ENCODE measurements around the gene TH. TPM values are rescaled to one million over a fixed set of nuclear protein-coding genes. Genes with fewer than 3 reads are reported as not detected.
"Not testable (repeated sequence)": the region's sequence is repeated elsewhere in the genome, so short reads cannot be mapped to it uniquely, and the experiment has no call there.

The TH gene
- total and polyA plus RNA-seq, 2 donors = 0.14 to 0.46 TPM

GRCh38 chr11:2127482-2128129, 44.0 kb downstream of the TH start:
- no peaks in the 10 kb centered on the region for H3K36me3 ChIP-seq (ENCODE audit: control insufficient read depth in 2 of 2, insufficient read depth in 2 of 2, low read length in 1 of 2)
- H3K9me3 ChIP-seq (ENCODE audit: control insufficient read depth in 2 of 2, insufficient read depth in 1 of 2, low read length in 1 of 2) = no peaks in the 10 kb centered on the region
- H3K4me1 ChIP-seq (ENCODE audit: control insufficient read depth in 2 of 2, insufficient read depth in 2 of 2, low read length in 2 of 2) = no peaks in the 10 kb centered on the region
- H3K27me3 ChIP-seq (ENCODE audit: control insufficient read depth in 2 of 2, insufficient read depth in 1 of 2, low read length in 1 of 2) = peaks cover 0 to 15% of the 10 kb centered on the region in 2 donors
- DNase-seq (ENCODE audit: low read depth in 6 of 9, low spot score in 9 of 9) = no peak
- no peak overlapping the region for H3K4me3 ChIP-seq (ENCODE audit: low read length in 2 of 2)
- H3K27ac ChIP-seq (ENCODE audit: low read depth in 1 of 2, low read length in 1 of 2) = no peak overlapping the region
- WGBS = 90% methylated on average over 8 of the region's 8 CpGs

GRCh38 chr11:2126520-2127085, 45.0 kb downstream of the TH start:
- no peak overlapping the region for H3K4me3 ChIP-seq (ENCODE audit: low read length in 2 of 2)
- no peaks in the 10 kb centered on the region for H3K9me3 ChIP-seq (ENCODE audit: control insufficient read depth in 2 of 2, insufficient read depth in 1 of 2, low read length in 1 of 2)
- H3K27me3 ChIP-seq (ENCODE audit: control insufficient read depth in 2 of 2, insufficient read depth in 1 of 2, low read length in 1 of 2) = peaks cover 0 to 15% of the 10 kb centered on the region in 2 donors
- H3K27ac ChIP-seq (ENCODE audit: low read depth in 1 of 2, low read length in 1 of 2) = no peak overlapping the region
- no peaks in the 10 kb centered on the region for H3K4me1 ChIP-seq (ENCODE audit: control insufficient read depth in 2 of 2, insufficient read depth in 2 of 2, low read length in 2 of 2)
- no peaks in the 10 kb centered on the region for H3K36me3 ChIP-seq (ENCODE audit: control insufficient read depth in 2 of 2, insufficient read depth in 2 of 2, low read length in 1 of 2)
- WGBS = 94% methylated on average over 2 of the region's 2 CpGs
- DNase-seq (ENCODE audit: low read depth in 6 of 9, low spot score in 9 of 9) = no peak

- not testable (repeated sequence) for H3K4me1 ChIP-seq (ENCODE audit: control insufficient read depth in 2 of 2, insufficient read depth in 2 of 2, low read length in 2 of 2); H3K4me3 ChIP-seq (ENCODE audit: low read length in 2 of 2); H3K27ac ChIP-seq (ENCODE audit: low read depth in 1 of 2, low read length in 1 of 2); H3K9me3 ChIP-seq (ENCODE audit: control insufficient read depth in 2 of 2, insufficient read depth in 1 of 2, low read length in 1 of 2); H3K36me3 ChIP-seq (ENCODE audit: control insufficient read depth in 2 of 2, insufficient read depth in 2 of 2, low read length in 1 of 2); DNase-seq (ENCODE audit: low read depth in 6 of 9, low spot score in 9 of 9)
- WGBS = 96% methylated on average over 9 of the region's 10 CpGs
- peaks cover 0 to 21% of the 10 kb centered on the region in 2 donors for H3K27me3 ChIP-seq (ENCODE audit: control insufficient read depth in 2 of 2, insufficient read depth in 1 of 2, low read length in 1 of 2)
These were observed 46.7 kb downstream of the TH start for GRCh38 chr11:2124736-2125484.

GRCh38 chr11:2123628-2123960, 48.0 kb downstream of the TH start:
- H3K27me3 ChIP-seq (ENCODE audit: control insufficient read depth in 2 of 2, insufficient read depth in 1 of 2, low read length in 1 of 2) = peaks cover 0 to 21% of the 10 kb centered on the region in 2 donors
- 98% methylated on average over 7 of the region's 7 CpGs for WGBS
- no peak overlapping the region for H3K27ac ChIP-seq (ENCODE audit: low read depth in 1 of 2, low read length in 1 of 2)

GRCh38 chr11:2122907-2123627, 48.5 kb downstream of the TH start:
- Histone ChIP-seq H3K27me3 (ENCODE audit: control insufficient read depth in 2 of 2, insufficient read depth in 1 of 2, low read length in 1 of 2) (peaks cover 0 to 21% of the 10 kb centered on the region in 2 donors), H3K36me3 (ENCODE audit: control insufficient read depth in 2 of 2, insufficient read depth in 2 of 2, low read length in 1 of 2) (no peaks in the 10 kb centered on the region), H3K4me3 (ENCODE audit: low read length in 2 of 2) (no peak overlapping the region), H3K4me1 (ENCODE audit: control insufficient read depth in 2 of 2, insufficient read depth in 2 of 2, low read length in 2 of 2) (no peaks in the 10 kb centered on the region), H3K9me3 (ENCODE audit: control insufficient read depth in 2 of 2, insufficient read depth in 1 of 2, low read length in 1 of 2) (no peaks in the 10 kb centered on the region), H3K27ac (ENCODE audit: low read depth in 1 of 2, low read length in 1 of 2) (no peak overlapping the region)
- no peak for DNase-seq (ENCODE audit: low read depth in 6 of 9, low spot score in 9 of 9)
- 93% methylated on average over 13 of the region's 13 CpGs for WGBS

More at GRCh38 chr11:2123628-2123960, 48.0 kb downstream of the TH start:
- Histone ChIP-seq H3K4me1 (ENCODE audit: control insufficient read depth in 2 of 2, insufficient read depth in 2 of 2, low read length in 2 of 2) (no peaks in the 10 kb centered on the region), H3K4me3 (ENCODE audit: low read length in 2 of 2) (no peak overlapping the region), H3K9me3 (ENCODE audit: control insufficient read depth in 2 of 2, insufficient read depth in 1 of 2, low read length in 1 of 2) (no peaks in the 10 kb centered on the region), H3K36me3 (ENCODE audit: control insufficient read depth in 2 of 2, insufficient read depth in 2 of 2, low read length in 1 of 2) (no peaks in the 10 kb centered on the region)
- no peak for DNase-seq (ENCODE audit: low read depth in 6 of 9, low spot score in 9 of 9)

GRCh38 chr11:2122222-2122906, 49.3 kb downstream of the TH start:
- Histone ChIP-seq H3K4me3 (ENCODE audit: low read length in 2 of 2) (no peak overlapping the region), H3K36me3 (ENCODE audit: control insufficient read depth in 2 of 2, insufficient read depth in 2 of 2, low read length in 1 of 2) (no peaks in the 10 kb centered on the region), H3K9me3 (ENCODE audit: control insufficient read depth in 2 of 2, insufficient read depth in 1 of 2, low read length in 1 of 2) (no peaks in the 10 kb centered on the region), H3K27ac (ENCODE audit: low read depth in 1 of 2, low read length in 1 of 2) (no peak overlapping the region), H3K4me1 (ENCODE audit: control insufficient read depth in 2 of 2, insufficient read depth in 2 of 2, low read length in 2 of 2) (no peaks in the 10 kb centered on the region), H3K27me3 (ENCODE audit: control insufficient read depth in 2 of 2, insufficient read depth in 1 of 2, low read length in 1 of 2) (peaks cover 0 to 21% of the 10 kb centered on the region in 2 donors)
- no peak for DNase-seq (ENCODE audit: low read depth in 6 of 9, low spot score in 9 of 9)
- WGBS = 79% methylated on average over 19 of the region's 19 CpGs

- no peak overlapping the region for H3K27ac ChIP-seq (ENCODE audit: low read depth in 1 of 2, low read length in 1 of 2)
These were observed 50.1 kb downstream of the TH start for GRCh38 chr11:2121227-2122130.

More at GRCh38 chr11:2121227-2122130, 50.1 kb downstream of the TH start:
- 92% methylated on average over 21 of the region's 21 CpGs for WGBS
- Histone ChIP-seq H3K9me3 (ENCODE audit: control insufficient read depth in 2 of 2, insufficient read depth in 1 of 2, low read length in 1 of 2) (peaks cover 0 to 2% of the 10 kb centered on the region in 2 donors), H3K4me1 (ENCODE audit: control insufficient read depth in 2 of 2, insufficient read depth in 2 of 2, low read length in 2 of 2) (no peaks in the 10 kb centered on the region), H3K36me3 (ENCODE audit: control insufficient read depth in 2 of 2, insufficient read depth in 2 of 2, low read length in 1 of 2) (no peaks in the 10 kb centered on the region), H3K27me3 (ENCODE audit: control insufficient read depth in 2 of 2, insufficient read depth in 1 of 2, low read length in 1 of 2) (peaks cover 0 to 21% of the 10 kb centered on the region in 2 donors), H3K4me3 (ENCODE audit: low read length in 2 of 2) (no peak overlapping the region)
- no peak for DNase-seq (ENCODE audit: low read depth in 6 of 9, low spot score in 9 of 9)
